ENCODE data around the gene GP9.
A peak's percentile ranks its signal among the peaks of the same experiment; 100 is the strongest.

GP9 gene

DNA sequence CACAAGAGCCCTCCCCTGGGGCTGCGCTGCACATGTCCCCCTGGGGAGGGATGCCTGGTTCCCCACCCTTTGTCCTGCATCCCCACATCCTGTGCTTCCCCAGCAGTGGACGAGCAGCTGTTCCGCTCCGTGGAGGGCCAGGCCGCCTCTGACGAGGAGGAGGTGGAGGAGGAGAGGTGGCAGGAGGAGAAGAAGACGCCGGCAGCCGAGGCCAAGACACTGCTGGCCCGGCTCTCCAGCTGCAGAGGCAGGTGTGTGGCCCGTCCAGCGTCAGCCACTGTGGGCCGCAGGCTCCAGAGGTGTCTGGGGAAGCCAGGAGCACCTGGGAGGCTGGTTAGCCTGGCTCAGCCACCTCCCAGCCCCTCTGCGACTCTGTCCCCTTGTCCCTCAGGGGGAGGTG, 27.9 kb upstream of the GP9 start:
- TF ChIP-seq, protein P1, sequence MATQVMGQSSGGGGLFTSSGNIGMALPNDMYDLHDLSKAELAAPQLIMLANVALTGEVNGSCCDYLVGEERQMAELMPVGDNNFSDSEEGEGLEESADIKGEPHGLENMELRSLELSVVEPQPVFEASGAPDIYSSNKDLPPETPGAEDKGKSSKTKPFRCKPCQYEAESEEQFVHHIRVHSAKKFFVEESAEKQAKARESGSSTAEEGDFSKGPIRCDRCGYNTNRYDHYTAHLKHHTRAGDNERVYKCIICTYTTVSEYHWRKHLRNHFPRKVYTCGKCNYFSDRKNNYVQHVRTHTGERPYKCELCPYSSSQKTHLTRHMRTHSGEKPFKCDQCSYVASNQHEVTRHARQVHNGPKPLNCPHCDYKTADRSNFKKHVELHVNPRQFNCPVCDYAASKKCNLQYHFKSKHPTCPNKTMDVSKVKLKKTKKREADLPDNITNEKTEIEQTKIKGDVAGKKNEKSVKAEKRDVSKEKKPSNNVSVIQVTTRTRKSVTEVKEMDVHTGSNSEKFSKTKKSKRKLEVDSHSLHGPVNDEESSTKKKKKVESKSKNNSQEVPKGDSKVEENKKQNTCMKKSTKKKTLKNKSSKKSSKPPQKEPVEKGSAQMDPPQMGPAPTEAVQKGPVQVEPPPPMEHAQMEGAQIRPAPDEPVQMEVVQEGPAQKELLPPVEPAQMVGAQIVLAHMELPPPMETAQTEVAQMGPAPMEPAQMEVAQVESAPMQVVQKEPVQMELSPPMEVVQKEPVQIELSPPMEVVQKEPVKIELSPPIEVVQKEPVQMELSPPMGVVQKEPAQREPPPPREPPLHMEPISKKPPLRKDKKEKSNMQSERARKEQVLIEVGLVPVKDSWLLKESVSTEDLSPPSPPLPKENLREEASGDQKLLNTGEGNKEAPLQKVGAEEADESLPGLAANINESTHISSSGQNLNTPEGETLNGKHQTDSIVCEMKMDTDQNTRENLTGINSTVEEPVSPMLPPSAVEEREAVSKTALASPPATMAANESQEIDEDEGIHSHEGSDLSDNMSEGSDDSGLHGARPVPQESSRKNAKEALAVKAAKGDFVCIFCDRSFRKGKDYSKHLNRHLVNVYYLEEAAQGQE (IDR thresholded peaks at IDR 0.05; ENCODE audit: low read depth): no peak
- no peak for TF ChIP-seq EP300 (IDR thresholded peaks at IDR 0.05; ENCODE audit: borderline replicate concordance)
- no peak for TF ChIP-seq NFIC (IDR thresholded peaks at IDR 0.05)
- TF ChIP-seq RAD21 (IDR thresholded peaks at IDR 0.05; ENCODE audit: low read depth): no peak
- TF ChIP-seq TAF1 (IDR thresholded peaks at IDR 0.05; ENCODE audit: low read depth): no peak
- TF ChIP-seq, protein P2, sequence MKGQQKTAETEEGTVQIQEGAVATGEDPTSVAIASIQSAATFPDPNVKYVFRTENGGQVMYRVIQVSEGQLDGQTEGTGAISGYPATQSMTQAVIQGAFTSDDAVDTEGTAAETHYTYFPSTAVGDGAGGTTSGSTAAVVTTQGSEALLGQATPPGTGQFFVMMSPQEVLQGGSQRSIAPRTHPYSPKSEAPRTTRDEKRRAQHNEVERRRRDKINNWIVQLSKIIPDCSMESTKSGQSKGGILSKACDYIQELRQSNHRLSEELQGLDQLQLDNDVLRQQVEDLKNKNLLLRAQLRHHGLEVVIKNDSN (IDR thresholded peaks at IDR 0.05): no peak

DNA sequence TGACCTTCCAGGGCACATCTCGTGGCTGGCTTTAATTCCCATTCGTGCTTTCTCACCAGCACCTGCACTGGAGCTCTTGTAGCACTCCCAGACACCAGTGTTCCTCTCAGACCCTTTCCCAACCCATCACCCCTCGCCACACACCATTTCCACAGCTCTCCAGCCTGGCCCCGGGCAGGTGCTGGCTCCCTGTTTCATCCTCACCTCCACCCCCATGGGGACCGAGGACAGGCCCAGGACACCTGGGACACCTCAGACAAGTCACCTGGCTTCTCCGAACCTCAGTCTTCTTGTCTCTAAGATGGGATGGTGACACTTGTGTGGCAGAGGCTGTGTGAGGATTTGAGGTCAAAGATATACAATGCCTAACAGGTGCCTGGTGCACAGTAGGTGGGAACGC, 27.4 kb upstream of the GP9 start:
- TF ChIP-seq YY1 (IDR thresholded peaks at IDR 0.05; ENCODE audit: low read depth) (no peak), NFIC (IDR thresholded peaks at IDR 0.05) (no peak), EP300 (IDR thresholded peaks at IDR 0.05; ENCODE audit: borderline replicate concordance) (no peak), CREB1 (IDR thresholded peaks at IDR 0.05; ENCODE audit: low read depth) (no peak), FOXM1 (IDR thresholded peaks at IDR 0.05; ENCODE audit: borderline replicate concordance, low read depth) (no peak), CEBPB (IDR thresholded peaks at IDR 0.05) (no peak), ZBTB7A (IDR thresholded peaks at IDR 0.05; ENCODE audit: low read depth) (no peak)
- TF ChIP-seq, protein P1 (IDR thresholded peaks at IDR 0.05; ENCODE audit: low read depth): no peak
- TF ChIP-seq, protein P3, sequence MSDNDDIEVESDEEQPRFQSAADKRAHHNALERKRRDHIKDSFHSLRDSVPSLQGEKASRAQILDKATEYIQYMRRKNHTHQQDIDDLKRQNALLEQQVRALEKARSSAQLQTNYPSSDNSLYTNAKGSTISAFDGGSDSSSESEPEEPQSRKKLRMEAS (IDR thresholded peaks at IDR 0.05): no peak
- TF ChIP-seq, protein P2 (IDR thresholded peaks at IDR 0.05): no peak

DNA sequence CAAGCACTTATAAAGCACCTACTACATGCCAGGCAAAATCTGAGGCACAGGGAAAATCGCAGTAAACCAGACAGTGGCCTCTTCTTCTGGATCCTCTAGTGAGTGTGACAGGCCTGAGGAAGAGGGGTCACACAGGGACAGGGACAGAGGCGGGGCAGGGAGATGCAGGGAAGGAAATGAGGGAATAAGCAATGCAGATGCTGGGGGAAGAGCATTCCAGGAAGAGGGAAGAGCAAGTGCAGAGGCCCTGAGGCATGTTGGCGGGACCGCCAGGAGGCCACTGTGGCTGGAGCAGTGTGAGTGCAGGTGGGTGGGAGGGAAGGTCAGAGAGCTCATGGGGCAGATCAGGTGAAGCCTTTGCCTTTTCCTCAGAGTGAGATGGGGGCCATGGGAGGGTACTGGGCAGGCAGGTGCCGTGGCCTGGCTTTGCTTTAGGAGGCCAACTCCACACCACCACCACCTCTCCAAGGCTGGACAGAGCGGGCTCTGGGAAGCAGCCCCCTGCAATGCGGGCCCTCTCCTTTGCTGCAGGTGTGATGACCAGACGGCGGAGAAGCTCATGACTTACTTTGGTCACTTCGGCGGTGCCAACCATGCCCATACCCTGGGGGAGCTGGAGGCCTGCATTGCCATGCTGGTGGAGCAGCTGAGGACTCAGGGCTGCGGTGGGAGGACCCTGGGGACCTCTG, 26.8 kb upstream of the GP9 start:
- no peak for TF ChIP-seq TAF1 (IDR thresholded peaks at IDR 0.05; ENCODE audit: low read depth)

DNA sequence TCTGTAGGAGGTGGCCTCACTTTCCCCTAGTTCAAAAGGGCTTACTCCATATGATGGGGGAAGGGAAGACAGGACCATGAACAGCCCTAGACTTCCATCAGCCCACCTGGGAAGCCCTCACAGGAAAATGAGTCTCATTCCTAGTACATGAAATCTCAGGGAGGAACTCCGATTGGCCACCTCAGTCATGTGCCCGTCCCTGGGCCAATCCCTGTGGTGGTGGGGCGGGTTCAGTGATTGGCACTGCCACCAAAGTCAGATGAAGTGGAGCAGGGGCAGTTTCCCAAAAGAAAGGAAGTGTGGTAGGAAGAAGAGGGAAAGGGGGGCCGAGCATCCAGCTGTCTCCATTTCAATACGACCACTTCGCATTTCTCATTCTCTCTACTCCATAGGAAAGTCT, 25.9 kb upstream of the GP9 start:
- TF ChIP-seq, protein P2 (IDR thresholded peaks at IDR 0.05): peak; percentile 95
- no peak for TF ChIP-seq RAD21 (IDR thresholded peaks at IDR 0.05; ENCODE audit: low read depth)

DNA sequence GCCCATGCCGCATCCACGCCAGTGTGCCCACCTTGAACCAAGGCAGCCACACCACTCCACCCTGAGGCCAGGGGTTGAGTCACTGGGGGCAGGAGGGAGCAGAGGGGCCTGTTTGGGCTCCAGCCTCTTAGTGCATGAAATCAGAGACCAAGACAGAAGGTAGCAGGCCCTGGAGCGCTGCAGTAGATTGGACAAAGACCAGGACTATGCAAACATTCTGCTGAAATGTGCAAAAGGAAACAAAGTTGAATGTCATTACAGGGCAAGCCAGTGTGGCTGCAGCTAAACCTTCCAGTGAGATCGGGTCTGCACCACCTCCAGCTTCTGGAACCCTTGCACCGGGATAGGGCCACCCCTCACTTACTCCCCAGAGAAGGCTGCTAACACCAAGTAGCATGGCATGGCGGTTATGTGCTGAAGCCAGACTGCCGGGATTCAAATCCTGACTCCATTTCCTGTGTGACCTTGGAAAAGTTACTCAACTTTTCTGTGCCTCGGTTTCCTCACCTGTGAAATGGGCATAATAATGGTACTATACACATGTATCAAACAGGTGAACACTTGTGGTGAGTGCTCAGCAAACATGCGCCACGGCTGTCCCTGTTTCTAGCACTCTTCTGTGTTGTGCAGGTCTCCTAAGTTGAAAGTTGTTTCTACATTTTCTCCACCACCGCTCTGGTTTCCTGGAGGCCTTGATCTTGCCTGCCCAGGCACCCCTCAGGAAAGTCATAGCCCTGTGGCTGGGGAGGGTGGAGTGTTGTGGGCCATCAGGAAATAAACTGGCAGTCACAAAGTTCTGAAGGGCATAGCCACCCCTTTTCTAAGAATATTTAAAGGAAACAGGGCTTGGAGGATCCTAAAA, 25.0 kb upstream of the GP9 start:
- no peak for TF ChIP-seq RAD21 (IDR thresholded peaks at IDR 0.05; ENCODE audit: low read depth)
- no peak for TF ChIP-seq EP300 (IDR thresholded peaks at IDR 0.05; ENCODE audit: borderline replicate concordance)

DNA sequence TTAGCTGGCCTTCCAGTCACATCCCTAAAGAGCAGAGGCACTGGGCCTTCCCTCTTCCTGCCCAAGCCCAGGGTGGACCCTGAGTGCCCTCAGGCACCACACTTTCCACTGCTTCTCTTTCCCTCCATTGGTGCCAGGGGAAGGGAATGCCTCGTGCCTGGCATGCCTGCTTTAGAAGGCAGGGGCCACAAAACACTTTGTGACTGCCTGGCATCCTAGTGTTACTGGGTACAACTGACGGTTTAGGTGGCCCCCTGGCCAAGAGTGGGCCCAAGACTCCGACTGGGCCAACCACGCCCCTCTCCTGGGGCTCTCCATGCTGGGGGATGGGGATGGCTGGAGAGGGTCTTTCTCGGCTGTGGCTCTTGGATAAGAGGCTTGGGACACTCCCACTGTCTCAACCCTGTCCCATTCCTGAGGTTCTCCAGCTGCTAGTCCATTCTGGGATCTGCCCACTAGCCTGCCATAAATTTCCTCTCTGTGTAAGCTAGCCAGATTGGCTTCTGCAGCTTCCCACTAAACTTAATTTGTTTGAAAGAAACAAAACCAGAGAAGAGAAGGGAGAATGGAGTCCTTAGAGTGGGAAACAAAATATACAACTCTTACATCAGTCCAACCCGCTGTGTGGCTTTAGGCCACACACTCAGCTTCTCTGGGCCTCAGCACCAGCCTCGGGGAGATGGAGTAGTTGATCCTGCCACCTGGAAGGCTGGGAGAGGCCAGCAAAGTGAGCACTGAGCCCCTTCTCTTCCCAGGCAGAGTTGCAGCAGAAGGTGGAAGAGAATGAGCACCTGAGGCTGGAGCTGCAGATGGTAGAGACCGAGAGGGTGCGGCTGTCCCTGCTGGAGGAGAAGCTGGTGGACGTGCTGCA, 24.1 kb upstream of the GP9 start:
- TF ChIP-seq RAD21 (IDR thresholded peaks at IDR 0.05; ENCODE audit: low read depth) (no peak), YY1 (IDR thresholded peaks at IDR 0.05; ENCODE audit: low read depth) (no peak), CEBPB (IDR thresholded peaks at IDR 0.05) (no peak), EP300 (IDR thresholded peaks at IDR 0.05; ENCODE audit: borderline replicate concordance) (no peak), TAF1 (IDR thresholded peaks at IDR 0.05; ENCODE audit: low read depth) (no peak), NFIC (IDR thresholded peaks at IDR 0.05) (no peak), CREB1 (IDR thresholded peaks at IDR 0.05; ENCODE audit: low read depth) (no peak), TEAD4 (IDR thresholded peaks at IDR 0.05) (no peak)
- TF ChIP-seq, protein P1 (IDR thresholded peaks at IDR 0.05; ENCODE audit: low read depth): no peak
- TF ChIP-seq, protein P3 (IDR thresholded peaks at IDR 0.05): no peak
